ENCODE measurements around the gene ALDH1L1.

Gene ALDH1L1

DNA sequence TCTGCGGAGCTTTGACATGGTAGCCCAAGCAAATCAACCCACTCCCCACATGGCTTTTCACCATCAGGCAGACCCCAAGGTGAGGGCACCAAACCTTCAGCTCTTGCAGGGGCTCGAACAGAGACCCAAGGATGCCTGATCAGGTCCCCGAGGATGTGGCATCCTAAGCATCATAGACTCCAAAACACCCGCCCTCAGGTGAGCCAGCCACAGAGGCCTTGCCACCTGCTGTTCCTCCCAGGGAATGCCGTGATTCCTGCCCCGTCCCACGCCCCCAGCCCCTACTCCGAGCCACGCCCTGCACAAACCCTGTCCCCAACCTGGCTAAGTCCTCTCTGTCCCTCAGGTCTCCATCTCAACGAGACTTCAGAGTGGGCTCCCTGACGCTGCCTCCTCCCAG, 61.8 kb downstream of the ALDH1L1 start:
- DNase-seq (ENCODE audit: low read depth) = no peak

- DNase-seq (ENCODE audit: low read depth) = no peak
These were observed 62.6 kb downstream of the ALDH1L1 start for GRCh38 chr3:126117786-126118185.

- no peak for DNase-seq (ENCODE audit: low read depth)
These were observed 63.2 kb downstream of the ALDH1L1 start for GRCh38 chr3:126117212-126117611.

- DNase-seq (ENCODE audit: low read depth) = no peak
These were observed 63.9 kb downstream of the ALDH1L1 start for GRCh38 chr3:126116526-126116925.

DNA sequence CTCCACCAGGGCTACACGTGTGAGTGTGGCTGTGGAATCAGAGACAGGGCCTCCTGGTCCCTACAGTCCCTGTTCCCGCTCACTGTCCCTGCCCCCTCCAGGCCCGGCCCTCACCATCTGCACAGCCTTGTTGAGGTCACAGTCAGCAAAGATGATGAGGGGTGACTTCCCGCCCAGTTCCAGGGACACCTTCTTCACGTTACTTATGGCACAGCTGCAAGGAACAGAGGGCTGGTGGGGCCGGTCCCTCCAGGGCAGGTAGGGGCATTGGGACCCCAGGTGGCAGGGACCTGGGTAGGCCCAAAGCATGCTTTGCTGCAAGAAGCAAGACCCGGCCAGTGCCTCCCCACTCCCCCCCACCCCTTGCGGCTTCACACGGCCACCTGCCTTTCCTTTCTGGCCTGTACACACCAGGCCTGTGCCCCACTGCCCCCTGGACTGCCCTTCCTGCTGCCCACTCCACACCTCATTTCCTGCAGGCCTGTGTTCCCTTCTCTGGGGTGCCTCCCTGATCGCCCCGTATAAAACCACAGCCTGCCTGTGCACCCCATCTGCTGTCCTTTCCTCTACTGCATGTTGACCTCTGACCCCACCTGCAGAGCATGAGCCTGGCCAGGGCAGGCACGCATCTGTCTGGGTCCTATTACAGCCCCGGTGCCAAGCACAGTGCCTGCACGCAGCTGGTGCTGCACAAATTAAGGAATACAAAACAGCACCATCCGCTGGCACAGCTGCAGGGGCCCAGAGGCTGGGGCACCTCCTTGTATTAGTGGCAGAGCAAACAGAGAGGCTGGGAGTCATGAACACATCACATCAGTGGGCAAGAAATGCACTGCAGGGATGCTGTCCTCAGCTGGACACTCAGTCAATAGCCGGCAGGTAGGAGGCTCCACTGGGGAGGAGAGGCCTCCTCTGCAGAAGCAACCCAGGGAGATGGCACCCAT, 65.7 kb downstream of the ALDH1L1 start:
- DNase-seq (ENCODE audit: low read depth) = no peak

GRCh38 chr3:126113733-126114442, 66.5 kb downstream of the ALDH1L1 start:
- no peak for DNase-seq (ENCODE audit: low read depth)

DNA sequence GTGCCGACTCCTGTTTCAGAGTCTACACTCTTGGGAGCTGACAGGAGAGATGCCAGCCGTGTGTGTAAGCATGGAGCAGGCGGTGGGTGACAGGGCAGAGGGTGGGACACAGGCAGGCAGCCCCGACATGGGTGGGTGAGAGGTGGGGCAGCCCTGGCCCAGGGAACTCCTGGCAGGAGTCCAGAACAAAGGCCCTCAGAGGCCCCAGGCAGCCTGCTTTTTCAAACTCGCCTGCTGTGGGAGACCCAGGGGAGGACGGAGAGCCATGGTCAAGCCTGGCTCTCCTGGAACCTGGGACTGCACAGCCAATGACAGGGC, 67.2 kb downstream of the ALDH1L1 start:
- no peak for DNase-seq (ENCODE audit: low read depth)

DNA sequence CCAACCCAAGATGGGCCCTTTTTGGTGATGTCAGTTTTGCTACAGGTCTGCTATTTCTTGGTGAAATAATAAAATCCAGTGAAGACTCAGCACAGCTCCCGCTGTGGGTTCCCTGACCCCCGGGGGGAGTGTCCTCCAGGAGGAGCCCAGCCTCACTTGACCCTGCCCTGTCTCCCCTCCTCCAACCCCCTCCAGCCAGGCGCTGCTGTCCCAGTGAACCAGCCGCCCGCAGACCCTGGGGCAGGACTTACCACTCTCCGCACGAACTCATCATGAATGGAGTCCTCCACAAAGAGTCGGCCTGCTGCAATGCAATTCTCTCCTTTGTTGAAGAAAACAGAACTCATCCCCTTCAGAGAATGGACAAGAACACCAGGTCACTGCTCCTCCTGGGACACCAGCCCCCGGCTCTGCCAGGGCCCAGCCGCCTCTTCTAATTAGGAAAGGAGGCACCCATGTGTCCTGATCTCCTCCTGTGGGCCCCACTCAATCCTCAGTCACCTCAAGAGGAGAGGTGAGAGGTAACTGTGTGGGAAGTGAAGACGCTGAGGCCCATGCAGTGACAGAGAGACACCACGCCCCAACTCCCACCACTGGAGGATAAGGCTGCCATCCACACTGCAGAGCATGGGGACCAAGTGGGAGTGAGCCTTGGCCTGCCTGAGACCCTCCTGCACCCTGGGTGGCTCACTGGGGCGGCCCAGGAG, 67.7 kb downstream of the ALDH1L1 start:
- no peak for DNase-seq (ENCODE audit: low read depth)

- no peak for DNase-seq (ENCODE audit: low read depth)
These were observed 68.6 kb downstream of the ALDH1L1 start for GRCh38 chr3:126111566-126112475.

GRCh38 chr3:126111126-126111551, 69.2 kb downstream of the ALDH1L1 start:
- no peak for DNase-seq (ENCODE audit: low read depth)

GRCh38 chr3:126110431-126111125, 69.8 kb downstream of the ALDH1L1 start:
- DNase-seq (ENCODE audit: low read depth) = no peak

- DNase-seq (ENCODE audit: low read depth) = no peak
These were observed 70.5 kb downstream of the ALDH1L1 start for GRCh38 chr3:126109880-126110235.

DNA sequence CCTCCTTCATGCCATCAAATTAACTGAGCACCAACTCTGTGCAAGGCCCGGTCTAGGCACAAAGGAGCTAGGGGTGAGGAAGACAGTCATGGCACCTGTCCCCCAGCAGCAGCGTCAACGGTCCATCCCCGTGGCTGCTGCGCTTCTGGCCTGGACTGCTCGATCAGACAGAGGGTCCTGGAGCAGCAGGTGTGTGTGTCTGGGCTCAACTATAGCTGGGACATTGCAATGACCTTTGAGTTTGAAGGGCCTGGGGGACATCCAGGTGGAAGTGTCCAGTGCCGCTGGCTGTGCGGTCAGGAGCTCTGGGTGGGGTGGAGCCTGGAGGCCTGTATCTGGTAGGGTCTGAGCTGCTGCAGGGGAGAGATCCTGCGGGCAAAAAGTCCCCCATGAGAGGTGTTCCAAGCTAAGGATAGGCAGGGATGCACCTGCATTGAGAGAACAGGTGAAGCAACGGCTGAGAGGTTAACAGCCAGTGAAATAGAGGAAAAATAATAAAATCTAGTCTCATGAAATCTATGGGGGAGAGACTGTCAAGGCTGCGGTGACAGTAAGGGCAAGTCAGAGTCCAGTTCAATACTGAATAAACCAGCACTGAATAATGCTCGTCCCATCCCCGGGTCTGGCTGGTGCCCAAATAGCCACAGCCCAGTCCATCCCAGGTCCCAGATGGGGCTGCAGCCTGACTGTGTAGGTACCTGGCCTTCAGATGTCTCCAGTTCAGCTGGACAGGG, 71.1 kb downstream of the ALDH1L1 start:
- DNase-seq (ENCODE audit: low read depth) = no peak

DNA sequence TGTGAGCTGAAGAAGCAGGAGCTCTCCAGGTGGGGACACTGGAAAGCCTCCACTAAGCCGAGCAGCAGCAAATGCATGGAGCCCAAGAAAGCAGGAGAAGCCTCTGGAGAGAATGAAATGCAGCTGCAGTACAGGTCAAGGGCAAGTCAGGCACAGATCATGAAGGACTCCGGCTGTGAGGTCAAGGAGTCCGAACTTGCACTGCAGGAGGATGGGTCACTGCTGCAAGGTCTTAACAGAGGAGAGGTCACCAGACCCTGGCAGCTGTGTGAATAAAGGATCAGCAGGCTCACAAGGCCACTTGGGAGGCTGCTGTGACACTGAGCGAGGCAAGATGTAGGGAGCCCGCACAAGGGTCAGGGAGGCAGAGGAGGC, 71.7 kb downstream of the ALDH1L1 start:
- DNase-seq (ENCODE audit: low read depth) = no peak

DNA sequence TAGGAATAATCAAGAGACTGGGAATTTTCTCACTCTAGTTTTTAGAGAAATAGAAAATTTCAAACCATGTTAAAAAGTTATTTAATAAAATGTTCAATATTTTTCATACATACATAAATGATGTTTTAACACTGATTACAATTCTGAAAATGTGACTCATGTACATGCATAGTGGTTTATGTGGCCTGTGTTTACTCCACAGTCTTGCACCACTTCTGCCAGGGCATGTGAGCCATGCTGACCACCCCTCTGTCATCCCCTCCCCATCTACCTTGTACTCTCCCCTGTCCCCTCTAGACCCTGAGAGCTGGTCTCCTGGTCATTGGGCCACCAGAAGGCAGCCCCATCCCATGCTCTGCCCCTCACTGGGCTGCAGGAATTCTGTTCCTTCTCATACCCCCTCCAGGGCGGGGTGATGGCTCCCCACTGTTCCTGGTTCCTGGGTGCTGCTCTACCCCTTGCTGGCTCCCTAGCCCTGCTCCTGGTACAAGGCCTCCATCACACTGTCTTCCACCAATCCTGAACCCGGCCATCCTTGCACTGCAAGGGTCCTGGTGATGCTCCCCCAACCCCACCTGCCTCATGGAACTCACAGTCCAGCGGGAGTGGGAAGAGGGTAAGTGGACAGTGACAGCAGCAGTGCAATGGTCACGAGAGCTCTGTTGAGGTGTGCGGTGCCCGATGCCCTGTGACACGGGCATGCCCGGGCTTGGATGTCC, 72.3 kb downstream of the ALDH1L1 start:
- DNase-seq (ENCODE audit: low read depth) = no peak

DNA sequence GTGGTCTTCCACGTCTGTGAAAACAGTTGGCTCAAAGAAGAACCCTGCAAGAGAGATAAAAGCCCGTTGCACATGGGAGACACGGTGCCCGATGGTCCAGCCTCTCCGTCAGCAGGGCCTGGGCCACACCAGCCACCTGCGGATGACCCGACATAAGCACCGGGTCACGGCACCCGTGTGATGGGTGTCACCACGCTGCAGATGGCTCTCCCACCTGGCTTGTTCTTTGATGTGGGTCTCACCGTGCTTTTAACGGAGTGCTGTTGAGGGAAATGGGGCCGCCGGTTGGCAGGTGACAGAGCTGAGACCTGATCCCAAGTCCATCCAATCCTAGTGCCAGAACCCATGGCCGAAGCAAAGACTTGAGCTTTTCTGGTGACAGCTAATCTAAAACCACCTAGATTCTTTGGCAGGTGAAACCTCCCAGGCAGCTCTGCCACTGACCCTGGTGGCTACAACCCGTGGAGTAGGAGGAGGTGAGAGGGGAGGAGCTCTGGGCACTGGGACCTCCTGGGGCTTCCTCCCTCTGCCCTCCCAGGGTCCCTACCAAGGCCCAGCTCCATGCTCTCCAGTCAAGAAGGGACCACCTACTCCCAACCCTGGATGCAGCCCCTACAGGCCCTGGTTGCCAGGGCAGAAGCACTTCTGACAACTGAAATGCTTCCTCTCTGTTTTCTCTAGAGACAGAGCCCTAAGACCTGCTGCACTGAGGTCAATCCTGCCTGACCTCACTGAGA, 73.0 kb downstream of the ALDH1L1 start:
- DNase-seq (ENCODE audit: low read depth) = no peak

DNA sequence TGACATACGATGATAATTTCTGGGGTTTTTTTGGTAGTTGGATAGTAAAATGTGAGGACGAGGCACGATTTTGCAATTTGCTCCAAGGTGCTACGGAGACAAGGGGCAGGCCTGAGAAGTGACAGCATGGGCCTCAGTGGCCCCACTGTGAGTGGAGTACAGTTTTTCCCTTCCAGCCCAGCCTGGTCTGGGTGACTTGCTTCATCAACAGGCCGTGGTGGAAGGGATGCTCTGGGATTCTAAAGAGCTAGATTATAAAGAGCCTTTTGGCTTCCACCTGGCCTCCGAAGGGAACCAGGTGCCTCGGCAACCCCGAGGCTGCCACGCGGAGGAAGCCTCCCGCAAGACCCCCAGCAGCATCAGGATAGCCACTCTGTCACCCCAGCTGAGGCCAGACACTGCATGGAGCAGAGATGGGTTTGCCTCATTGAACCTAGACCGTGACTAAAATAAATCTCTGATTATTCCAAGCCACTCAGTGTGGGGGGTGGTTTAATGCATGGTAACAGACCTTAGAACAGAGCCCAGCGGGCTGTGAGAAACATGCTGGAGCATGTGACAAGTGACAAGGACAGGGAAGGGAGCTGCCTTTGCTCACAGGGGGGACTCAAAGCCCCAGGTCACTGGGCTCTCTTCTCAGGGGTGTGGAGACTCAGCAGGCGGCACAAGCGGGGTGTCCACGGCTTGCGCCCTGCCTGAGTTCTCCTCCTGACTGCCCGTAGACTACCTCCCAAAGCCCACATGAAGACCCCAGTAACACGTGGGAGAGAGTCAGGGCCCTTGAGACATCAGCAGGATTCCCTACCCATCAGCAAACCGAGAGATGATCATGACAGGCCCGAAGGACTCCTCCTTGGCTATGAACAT, 73.8 kb downstream of the ALDH1L1 start:
- no peak for DNase-seq (ENCODE audit: low read depth)

DNA sequence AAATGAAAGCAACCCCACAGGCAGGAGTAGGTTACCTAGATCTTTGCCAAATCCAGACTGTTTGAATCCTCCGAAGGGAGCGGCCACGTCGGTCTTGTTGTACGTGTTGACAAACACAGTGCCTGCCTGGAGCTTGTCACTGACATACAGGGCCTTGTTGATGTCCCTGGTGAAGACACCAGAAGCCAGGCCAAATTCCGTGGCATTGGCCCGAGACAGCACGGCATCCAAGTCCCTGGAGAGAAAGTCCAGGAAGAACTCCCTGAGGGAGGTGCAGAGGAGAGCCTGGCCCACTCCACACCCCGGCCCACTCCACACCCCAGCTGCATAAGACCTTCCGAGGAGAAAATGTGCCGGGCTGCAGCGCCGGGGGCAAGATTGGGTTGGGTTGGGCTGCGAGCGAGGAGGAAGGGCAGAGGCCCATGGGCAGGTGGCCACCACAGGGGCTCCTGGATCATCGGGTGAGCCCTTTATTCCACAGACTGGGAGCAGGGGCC, 74.6 kb downstream of the ALDH1L1 start:
- no peak for DNase-seq (ENCODE audit: low read depth)
